GM21423 (cell line): Measurements from ENCODE around the gene SDC3.

ENCODE experiments used
- ATAC-seq: cut with Tn5 transposase; IDR thresholded peaks from one replicate; pipeline ENCODE4 v1.9.1; 2021; ENCODE audit warnings: mild to moderate bottlenecking, moderate library complexity; ENCODE audit not compliant: unreplicated experiment

The SDC3 gene

GRCh38 chr1:30905916-30906620 is 2.5 kb downstream of the SDC3 start:
- ATAC-seq = no peak

GRCh38 chr1:30905403-30905802 is 3.2 kb downstream of the SDC3 start:
- no peak for ATAC-seq

GRCh38 chr1:30904962-30905335 is 3.6 kb downstream of the SDC3 start:
- no peak for ATAC-seq

- no peak for ATAC-seq
Observed at GRCh38 chr1:30904191-30904961, 4.2 kb downstream of the SDC3 start.

GRCh38 chr1:30903343-30904034 is 5.1 kb downstream of the SDC3 start:
- no peak for ATAC-seq

- ATAC-seq = no peak
Observed at GRCh38 chr1:30902593-30903290, 5.8 kb downstream of the SDC3 start.

- no peak for ATAC-seq
Observed at GRCh38 chr1:30901798-30902581, 6.6 kb downstream of the SDC3 start.

GRCh38 chr1:30900931-30901560 is 7.5 kb downstream of the SDC3 start:
- no peak for ATAC-seq

- no peak for ATAC-seq
Observed at GRCh38 chr1:30900486-30900885, 8.1 kb downstream of the SDC3 start.

- no peak for ATAC-seq
Observed at GRCh38 chr1:30899577-30900389, 8.8 kb downstream of the SDC3 start.

GRCh38 chr1:30898031-30898815 is 10.3 kb downstream of the SDC3 start:
- ATAC-seq = no peak

GRCh38 chr1:30896905-30897304 is 11.7 kb downstream of the SDC3 start:
- no peak for ATAC-seq

GRCh38 chr1:30895944-30896660 is 12.5 kb downstream of the SDC3 start:
- no peak for ATAC-seq

GRCh38 chr1:30895382-30895943 is 13.1 kb downstream of the SDC3 start:
- no peak for ATAC-seq

GRCh38 chr1:30894508-30894973 is 14.0 kb downstream of the SDC3 start:
- ATAC-seq = no peak

GRCh38 chr1:30893776-30894507 is 14.6 kb downstream of the SDC3 start:
- ATAC-seq = no peak

- ATAC-seq = no peak
Observed at GRCh38 chr1:30892671-30893073, 15.9 kb downstream of the SDC3 start.
